Epithelial cell of proximal tubule (primary cell): ENCODE measurements around the gene ZSCAN5B. TPM values are rescaled to one million over a fixed set of nuclear protein-coding genes. Genes with fewer than 3 reads are reported as not detected.

Experiments used
- DNase-seq: peaks from one replicate; pipeline ENCODE4 v3.0.0-alpha.2; 2011; ENCODE audit warnings: low read depth
- H3K4me3 ChIP-seq: 2 replicates; pipeline ENCODE4 v1.5.1; 2011; ENCODE audit warnings: low read depth, mild to moderate bottlenecking, low read length
- CTCF ChIP-seq: conservative IDR thresholded peaks from 2 replicates; pipeline ENCODE4 v1.5.1; 2012; ENCODE audit warnings: low read depth, mild to moderate bottlenecking, low read length
- total RNA-seq: library from RNA; depleted of rRNA; stranded (reverse); fragments of >200 nt; gene quantifications from 2 replicates; pipeline ENCODE4 v1.2.3, GENCODE V29; 2015

The ZSCAN5B gene
- total RNA-seq, 1 donor from 2014 or later: not detected

GRCh38 chr19:56174550-56174949 lies 23.0 kb downstream of the ZSCAN5B start:
- no peak for DNase-seq
- no peak overlapping the region for H3K4me3 ChIP-seq
- no peak for TF ChIP-seq CTCF

GRCh38 chr19:56174086-56174485 lies 23.5 kb downstream of the ZSCAN5B start:
- DNase-seq: no peak
- TF ChIP-seq CTCF: no peak
- H3K4me3 ChIP-seq: no peak overlapping the region

- no peak for TF ChIP-seq CTCF
- H3K4me3 ChIP-seq: peak overlapping the region; percentile 50
- peak; percentile 89 for DNase-seq
Observed at GRCh38 chr19:56170261-56170660, 27.3 kb downstream of the ZSCAN5B start.

DNA sequence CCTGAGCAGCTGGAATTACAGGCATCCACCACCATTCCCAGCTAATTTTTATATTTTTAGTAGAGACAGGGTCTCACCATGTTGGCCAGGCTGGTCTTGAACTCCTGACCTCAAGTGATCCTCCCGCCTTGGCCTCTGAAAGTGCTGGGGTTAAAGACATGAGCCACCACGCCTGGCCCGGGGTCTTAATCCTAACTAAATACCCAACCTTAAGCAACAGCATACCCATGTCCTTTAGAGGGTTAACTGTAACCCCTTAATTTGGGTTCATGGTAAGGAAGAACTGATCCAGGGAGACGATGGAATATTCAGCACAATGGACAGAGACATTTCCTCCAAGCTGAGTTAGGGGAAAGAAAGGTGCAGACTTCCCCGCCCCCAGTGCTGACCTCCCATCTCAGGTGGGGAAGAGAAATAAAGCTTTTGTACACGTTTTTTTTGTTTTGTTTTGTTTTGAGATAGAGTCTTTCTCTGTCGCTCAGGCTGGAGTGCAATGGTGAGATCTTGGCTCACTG lies 30.5 kb downstream of the ZSCAN5B start:
- DNase-seq: no peak
- H3K4me3 ChIP-seq: no peak overlapping the region
- TF ChIP-seq CTCF: no peak

DNA sequence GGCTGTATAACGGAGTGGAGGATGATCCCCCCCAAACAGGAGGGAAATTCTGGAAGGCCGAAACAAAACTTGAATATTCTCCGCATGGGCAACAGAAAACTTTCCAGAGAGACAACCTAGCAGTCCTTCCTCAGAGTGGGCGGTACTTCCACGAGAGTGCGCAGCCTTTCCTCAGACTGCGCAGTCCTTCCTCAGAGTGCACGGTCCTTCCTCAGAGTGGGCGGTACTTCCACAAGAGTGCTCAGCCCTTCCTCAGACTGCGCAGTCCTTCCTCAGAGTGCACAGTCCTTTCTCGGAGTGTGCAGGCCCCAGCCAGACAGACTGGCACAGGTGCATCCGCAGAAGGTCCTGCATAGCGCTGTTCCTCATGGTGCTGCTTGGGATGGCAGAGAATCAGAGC lies 34.5 kb downstream of the ZSCAN5B start:
- no peak for TF ChIP-seq CTCF
- DNase-seq: no peak
- H3K4me3 ChIP-seq: no peak overlapping the region

- no peak for TF ChIP-seq CTCF
- H3K4me3 ChIP-seq: no peak overlapping the region
- no peak for DNase-seq
Observed at GRCh38 chr19:56162258-56162657, 35.3 kb downstream of the ZSCAN5B start.

DNA sequence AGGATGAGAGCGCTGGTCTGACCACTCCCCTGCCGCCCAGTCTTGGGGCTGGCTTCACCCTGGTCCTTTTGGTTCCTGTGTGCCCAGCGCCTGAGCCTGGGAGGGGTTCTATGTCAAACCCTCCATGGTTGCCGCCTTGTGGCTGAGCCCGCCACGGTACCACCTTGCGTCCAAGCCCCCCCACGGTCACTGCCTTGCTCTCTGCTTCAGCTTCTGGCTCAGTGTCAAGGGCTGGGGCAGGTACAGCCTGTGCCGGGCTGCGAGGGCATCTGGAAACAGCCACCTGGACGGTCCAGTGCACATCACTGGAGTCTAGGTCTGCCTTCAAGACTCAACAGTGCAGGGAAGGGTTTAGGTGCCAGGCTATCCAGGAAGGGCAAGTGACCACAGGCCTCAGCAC lies 36.0 kb downstream of the ZSCAN5B start:
- DNase-seq: no peak
- TF ChIP-seq CTCF: no peak
- H3K4me3 ChIP-seq: no peak overlapping the region
